HFFc6 (cell line): ENCODE measurements around the gene PSMD1. TPM values are rescaled to one million over a fixed set of nuclear protein-coding genes. Genes with fewer than 3 reads are reported as not detected.

Experiments used
- DNase-seq: peaks from one replicate; pipeline ENCODE4 v3.0.0-alpha.2; 2018
- H3K27ac Mint-ChIP-seq: 2 replicates; pipeline ENCODE4 v1.8.0; 2020; ENCODE audit warnings: mild to moderate bottlenecking, mixed read lengths
- H3K27me3 Mint-ChIP-seq: 2 replicates; pipeline ENCODE4 v1.8.0; 2021; ENCODE audit warnings: mild to moderate bottlenecking, moderate library complexity, mixed read lengths; ENCODE audit not compliant: insufficient read depth
- H3K36me3 Mint-ChIP-seq: 2 replicates; pipeline ENCODE4 v1.8.0; 2021; ENCODE audit warnings: low read depth, mixed read lengths
- H3K4me1 Mint-ChIP-seq: 2 replicates; pipeline ENCODE4 v1.8.0; 2020; ENCODE audit warnings: low read depth, mixed read lengths
- H3K4me3 Mint-ChIP-seq: 2 replicates; pipeline ENCODE4 v1.8.0; 2020; ENCODE audit warnings: mild to moderate bottlenecking, moderate library complexity, mixed read lengths
- H3K9me3 Mint-ChIP-seq: 2 replicates; pipeline ENCODE4 v1.8.0; 2020; ENCODE audit warnings: mild to moderate bottlenecking, mixed read lengths
- total RNA-seq, 6 experiments: library from RNA; stranded (reverse); fragmentation: NEBNext Ultra II Directional; extraction: Animal tissue kit (Norgen Biotek cat#: 25700); gene quantifications; 2 replicates in 1 of 6; 3 replicates in 5 of 6; pipeline ENCODE4 v1.2.3, GENCODE V29; 2021
- TF ChIP-seq, protein P1 (sequence below): fragments of 200-600 bp; sonication (generic); IDR thresholded peaks from 2 replicates; pipeline ENCODE4 v1.5.0; 2021; ENCODE audit warnings: antibody characterized with exemption, mild to moderate bottlenecking

Gene PSMD1
- total RNA-seq, 6 experiments from 2014 or later = 139 to 200 (median 167) TPM

DNA sequence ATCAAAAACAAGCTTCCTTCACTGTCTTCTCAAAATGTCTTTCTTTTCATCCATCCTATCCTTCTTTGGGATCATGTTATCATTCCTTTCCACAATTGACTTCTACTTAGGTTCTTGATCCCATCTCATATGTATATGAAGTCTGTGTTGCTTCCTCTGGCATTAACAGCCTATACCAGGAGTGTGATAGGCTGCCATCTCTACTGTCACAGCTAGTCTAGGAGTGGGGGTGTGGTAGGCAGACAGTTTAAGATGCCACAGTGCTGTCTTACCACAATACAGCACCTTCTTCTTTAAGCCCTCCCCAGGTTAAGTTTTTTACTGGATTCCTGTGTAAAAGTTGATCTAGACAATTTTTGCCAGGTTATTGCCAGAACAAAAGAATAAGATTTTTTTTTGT lies 71.9 kb downstream of the PSMD1 start:
- peaks cover 92% of the 10 kb centered on the region for H3K4me1 Mint-ChIP-seq
- no peaks in the 10 kb centered on the region for H3K36me3 Mint-ChIP-seq
- no peaks in the 10 kb centered on the region for H3K9me3 Mint-ChIP-seq
- no peaks in the 10 kb centered on the region for H3K27me3 Mint-ChIP-seq
- H3K27ac Mint-ChIP-seq = peak overlapping the region; percentile 87
- no peak overlapping the region for H3K4me3 Mint-ChIP-seq
- DNase-seq = no peak
- TF ChIP-seq, protein P1, sequence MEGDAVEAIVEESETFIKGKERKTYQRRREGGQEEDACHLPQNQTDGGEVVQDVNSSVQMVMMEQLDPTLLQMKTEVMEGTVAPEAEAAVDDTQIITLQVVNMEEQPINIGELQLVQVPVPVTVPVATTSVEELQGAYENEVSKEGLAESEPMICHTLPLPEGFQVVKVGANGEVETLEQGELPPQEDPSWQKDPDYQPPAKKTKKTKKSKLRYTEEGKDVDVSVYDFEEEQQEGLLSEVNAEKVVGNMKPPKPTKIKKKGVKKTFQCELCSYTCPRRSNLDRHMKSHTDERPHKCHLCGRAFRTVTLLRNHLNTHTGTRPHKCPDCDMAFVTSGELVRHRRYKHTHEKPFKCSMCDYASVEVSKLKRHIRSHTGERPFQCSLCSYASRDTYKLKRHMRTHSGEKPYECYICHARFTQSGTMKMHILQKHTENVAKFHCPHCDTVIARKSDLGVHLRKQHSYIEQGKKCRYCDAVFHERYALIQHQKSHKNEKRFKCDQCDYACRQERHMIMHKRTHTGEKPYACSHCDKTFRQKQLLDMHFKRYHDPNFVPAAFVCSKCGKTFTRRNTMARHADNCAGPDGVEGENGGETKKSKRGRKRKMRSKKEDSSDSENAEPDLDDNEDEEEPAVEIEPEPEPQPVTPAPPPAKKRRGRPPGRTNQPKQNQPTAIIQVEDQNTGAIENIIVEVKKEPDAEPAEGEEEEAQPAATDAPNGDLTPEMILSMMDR = no peak

DNA sequence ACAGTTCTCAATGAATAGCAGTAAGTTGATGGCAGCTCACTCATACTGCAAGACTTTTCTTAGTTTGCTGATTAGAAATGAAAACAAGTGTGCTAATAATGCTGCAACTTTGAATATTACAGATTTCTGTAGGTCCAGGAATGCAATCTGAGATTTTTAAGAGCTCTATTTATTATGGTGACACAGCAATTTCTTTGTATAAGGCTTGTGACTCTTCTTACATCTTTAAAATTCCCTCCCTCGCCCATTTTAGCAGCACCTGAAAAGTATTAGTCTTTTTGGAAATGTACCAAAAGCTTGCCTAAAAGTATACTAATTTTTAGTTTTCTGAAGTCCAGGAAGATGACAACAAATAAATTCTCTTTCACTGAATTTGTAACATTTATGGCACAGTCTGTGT lies 72.5 kb downstream of the PSMD1 start:
- Mint-ChIP-seq H3K4me3 (no peak overlapping the region), H3K27me3 (no peaks in the 10 kb centered on the region), H3K27ac (peak overlapping the region; percentile 87), H3K36me3 (no peaks in the 10 kb centered on the region), H3K4me1 (peaks cover 92% of the 10 kb centered on the region), H3K9me3 (no peaks in the 10 kb centered on the region)
- TF ChIP-seq, protein P1 = no peak
- no peak for DNase-seq

DNA sequence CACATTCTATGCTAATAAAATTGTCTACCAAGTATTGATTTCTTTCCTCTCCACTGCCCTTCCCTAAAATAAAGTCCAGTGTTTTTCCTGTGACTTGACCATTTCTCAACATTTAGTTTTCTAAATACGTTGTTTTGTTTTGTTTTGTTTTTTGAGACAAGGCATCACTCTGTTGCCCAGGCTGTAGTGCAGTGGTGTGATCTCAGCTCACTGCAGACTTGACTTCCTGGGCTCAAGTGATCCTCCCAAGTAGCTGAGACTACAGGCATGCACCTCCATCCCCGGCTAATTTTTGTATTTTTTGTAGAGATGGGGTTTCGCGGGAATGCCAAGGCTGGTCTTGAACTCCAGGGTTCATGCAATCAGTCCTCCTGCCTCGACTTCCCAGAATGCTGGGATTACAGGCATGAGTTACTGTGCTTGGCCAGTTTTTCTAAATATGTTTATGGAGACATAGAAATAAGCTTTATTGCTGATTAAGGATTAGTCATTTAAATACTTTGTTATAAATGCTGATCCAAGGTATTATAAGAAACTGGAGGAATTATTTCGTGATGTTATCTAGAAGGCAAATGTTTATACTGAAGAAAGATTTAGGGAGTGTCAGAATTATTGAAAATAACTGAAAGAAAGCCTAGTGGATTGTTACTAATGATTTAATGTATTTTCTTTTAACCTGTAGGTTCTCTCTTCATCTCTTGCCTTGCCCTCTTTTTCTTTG lies 73.8 kb downstream of the PSMD1 start:
- H3K4me1 Mint-ChIP-seq = peaks cover 91% of the 10 kb centered on the region
- DNase-seq = peak; percentile 7
- no peaks in the 10 kb centered on the region for H3K36me3 Mint-ChIP-seq
- no peaks in the 10 kb centered on the region for H3K27me3 Mint-ChIP-seq
- H3K4me3 Mint-ChIP-seq = peak overlapping the region; percentile 48
- TF ChIP-seq, protein P1 = no peak
- H3K9me3 Mint-ChIP-seq = no peaks in the 10 kb centered on the region
- H3K27ac Mint-ChIP-seq = peak overlapping the region; percentile 87

DNA sequence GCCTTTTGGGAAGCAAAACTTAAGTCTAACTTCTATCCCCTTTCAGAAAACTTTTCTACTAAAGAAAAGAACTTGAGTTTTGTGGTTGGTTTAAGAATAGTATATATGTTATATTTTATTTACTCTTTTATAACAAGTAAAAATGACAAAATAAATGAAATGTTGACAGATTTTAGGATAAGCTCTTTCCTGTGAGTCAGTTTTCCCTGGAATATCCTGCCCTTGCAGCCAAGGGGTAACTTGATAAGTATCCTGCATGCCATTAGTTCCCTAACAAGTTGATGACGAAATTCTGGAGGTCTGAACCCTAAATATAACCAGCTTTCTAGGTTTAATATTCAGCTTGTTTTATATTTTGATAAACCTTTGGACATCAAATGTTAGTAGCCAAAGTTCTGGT lies 75.5 kb downstream of the PSMD1 start:
- H3K4me3 Mint-ChIP-seq = peak overlapping the region; percentile 59
- H3K27me3 Mint-ChIP-seq = no peaks in the 10 kb centered on the region
- peak overlapping the region; percentile 58 for H3K27ac Mint-ChIP-seq
- no peaks in the 10 kb centered on the region for H3K9me3 Mint-ChIP-seq
- TF ChIP-seq, protein P1 = no peak
- DNase-seq = peak; percentile 43
- peaks cover 93% of the 10 kb centered on the region for H3K4me1 Mint-ChIP-seq
- H3K36me3 Mint-ChIP-seq = peaks cover 5% of the 10 kb centered on the region; the same call in 1 of the 2 replicates

DNA sequence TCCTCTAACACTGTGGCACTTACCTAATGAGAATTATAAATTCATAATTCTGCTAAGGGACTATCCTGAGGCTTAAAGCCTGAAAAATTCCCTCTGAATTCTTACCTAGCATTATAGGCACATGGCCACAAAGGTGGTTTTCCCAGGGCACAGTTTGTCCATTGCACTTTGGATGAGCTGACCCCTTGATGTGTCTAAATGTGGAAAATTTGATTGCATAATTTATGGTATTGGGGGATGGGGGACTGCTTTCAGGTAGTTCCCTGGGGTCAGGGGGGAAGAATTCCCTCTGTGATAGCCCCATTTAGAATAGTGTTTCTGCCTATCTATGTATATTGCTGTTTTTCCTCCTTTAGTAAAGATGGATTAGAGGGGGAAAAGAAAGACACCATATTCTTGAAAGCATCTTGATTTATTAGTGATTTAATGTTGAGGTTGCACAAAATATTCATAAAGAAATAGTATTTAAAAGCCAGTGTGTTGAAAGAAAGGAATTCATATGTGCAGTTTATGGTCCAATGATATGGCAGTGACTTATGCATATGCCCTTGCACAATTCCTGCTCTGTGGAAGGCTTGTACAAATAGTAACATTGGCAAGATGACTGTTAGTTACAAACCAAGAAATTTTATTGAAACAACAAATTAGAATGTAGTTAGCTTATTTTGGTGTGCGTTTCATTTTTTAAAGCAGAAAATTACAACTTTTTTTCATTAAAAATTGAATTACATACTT lies 76.9 kb downstream of the PSMD1 start:
- no peaks in the 10 kb centered on the region for H3K27me3 Mint-ChIP-seq
- H3K4me3 Mint-ChIP-seq = no peak overlapping the region
- H3K9me3 Mint-ChIP-seq = no peaks in the 10 kb centered on the region
- peaks cover 11% of the 10 kb centered on the region for H3K36me3 Mint-ChIP-seq
- H3K4me1 Mint-ChIP-seq = peaks cover 79% of the 10 kb centered on the region
- TF ChIP-seq, protein P1 = no peak
- H3K27ac Mint-ChIP-seq = peak overlapping the region; percentile 9; the same call in 1 of the 2 replicates
- DNase-seq = peak; percentile 22
